Loucy (cell line): Measurements from ENCODE around the gene SHCBP1L.

ENCODE experiments used
- H2AFZ ChIP-seq: fragments of 200-600 bp; sonication (generic); 2 replicates; pipeline ENCODE4 v1.6.0; 2016; ENCODE audit warnings: antibody characterized with exemption, mild to moderate bottlenecking, low read length, moderate library complexity
- H3F3A ChIP-seq: fragments of 200-600 bp; 2 replicates; pipeline ENCODE4 v1.6.0; 2016; ENCODE audit warnings: antibody characterized with exemption, low read depth, mild to moderate bottlenecking
- H3K27me3 ChIP-seq: fragments of 200-600 bp; sonication (generic); 2 replicates; pipeline ENCODE4 v1.6.1; 2014; ENCODE audit warnings: low read length, mild to moderate bottlenecking; ENCODE audit not compliant: insufficient read depth, poor library complexity, severe bottlenecking
- H3K36me3 ChIP-seq: fragments of 200-600 bp; sonication (generic); 2 replicates; pipeline ENCODE4 v1.6.1; 2016; ENCODE audit warnings: low read length; ENCODE audit not compliant: insufficient read depth
- H3K4me1 ChIP-seq: fragments of 200-600 bp; sonication (generic); 2 replicates; pipeline ENCODE4 v1.5.1; 2014; ENCODE audit warnings: low read length, mild to moderate bottlenecking; ENCODE audit not compliant: insufficient read depth, poor library complexity, severe bottlenecking
- H3K4me2 ChIP-seq: fragments of 200-600 bp; sonication (generic); 2 replicates; pipeline ENCODE4 v1.6.0; 2014; ENCODE audit warnings: antibody characterized with exemption, low read length, low read depth, mild to moderate bottlenecking; ENCODE audit not compliant: poor library complexity, severe bottlenecking
- H3K4me3 ChIP-seq: fragments of 200-600 bp; sonication (generic); 2 replicates; pipeline ENCODE4 v1.5.1; 2014; ENCODE audit warnings: low read length, mild to moderate bottlenecking, mixed read lengths; ENCODE audit not compliant: poor library complexity, severe bottlenecking
- H3K79me2 ChIP-seq: fragments of 200-600 bp; sonication (generic); 2 replicates; pipeline ENCODE4 v1.6.1; 2014; ENCODE audit warnings: low read length; ENCODE audit not compliant: insufficient read depth
- H3K9ac ChIP-seq: fragments of 200-600 bp; sonication (generic); 2 replicates; pipeline ENCODE4 v1.6.0; 2014; ENCODE audit warnings: mild to moderate bottlenecking, low read depth, low read length, moderate library complexity; ENCODE audit not compliant: poor library complexity, severe bottlenecking
- H3K9me2 ChIP-seq: fragments of 200-600 bp; sonication (generic); replicated peaks from 2 replicates; pipeline ENCODE4 v1.6.1; 2016; ENCODE audit warnings: low read depth, low read length, mixed read lengths
- H3K9me3 ChIP-seq: fragments of 200-600 bp; sonication (generic); 2 replicates; pipeline ENCODE4 v1.6.1; 2014; ENCODE audit warnings: mild to moderate bottlenecking, antibody characterized with exemption, low read length, low read depth; ENCODE audit not compliant: insufficient read depth
- H4K20me1 ChIP-seq: fragments of 200-600 bp; sonication (generic); 2 replicates; pipeline ENCODE4 v1.6.0; 2014; ENCODE audit warnings: antibody characterized with exemption, low read length, mild to moderate bottlenecking; ENCODE audit not compliant: insufficient read depth, poor library complexity, severe bottlenecking
- CTCF ChIP-seq: fragments of 200-600 bp; sonication (generic); conservative IDR thresholded peaks from 2 replicates; pipeline ENCODE4 v1.5.1; 2014; ENCODE audit warnings: mild to moderate bottlenecking, antibody characterized with exemption, low read length
- EZH2phosphoT487 ChIP-seq: fragments of 200-600 bp; IDR thresholded peaks from 2 replicates; pipeline ENCODE4 v1.6.1; 2018; ENCODE audit warnings: antibody characterized with exemption, mild to moderate bottlenecking, moderate library complexity, borderline replicate concordance

Gene SHCBP1L

GRCh38 chr1:182998482-182998881 is 45.5 kb upstream of the SHCBP1L start:
- TF ChIP-seq CTCF (no peak), EZH2phosphoT487 (no peak)
- Histone ChIP-seq H3K27me3 (no peaks in the 10 kb centered on the region), H3K9me2 (no peaks in the 10 kb centered on the region), H3K4me2 (no peak overlapping the region), H3K9me3 (no peaks in the 10 kb centered on the region), H3K79me2 (no peaks in the 10 kb centered on the region), H3K4me3 (no peak overlapping the region), H4K20me1 (no peaks in the 10 kb centered on the region), H3K36me3 (no peaks in the 10 kb centered on the region), H2AFZ (no peak overlapping the region), H3K9ac (no peak overlapping the region), H3F3A (peaks cover 11% of the 10 kb centered on the region; the same call in 1 of the 2 replicates), H3K4me1 (peaks cover 21% of the 10 kb centered on the region)

GRCh38 chr1:182996816-182997215 is 43.9 kb upstream of the SHCBP1L start:
- H3K9me3 ChIP-seq, result no peaks in the 10 kb centered on the region
- no peaks in the 10 kb centered on the region for H3K27me3 ChIP-seq
- TF ChIP-seq CTCF (no peak), EZH2phosphoT487 (no peak)
- no peaks in the 10 kb centered on the region for H3K9me2 ChIP-seq
- no peaks in the 10 kb centered on the region for H3K36me3 ChIP-seq
- peaks cover 22% of the 10 kb centered on the region for H3K4me1 ChIP-seq
- peak overlapping the region; percentile 31 for H3K9ac ChIP-seq
- H3K4me3 ChIP-seq, result peak overlapping the region; percentile 41
- 0 out of 2 replicates have a peak overlapping the region, but pooled peaks have one; percentile 17 for H2AFZ ChIP-seq
- H3K4me2 ChIP-seq, result peak overlapping the region; percentile 69
- no peaks in the 10 kb centered on the region for H4K20me1 ChIP-seq
- no peaks in the 10 kb centered on the region for H3K79me2 ChIP-seq
- peaks cover 11% of the 10 kb centered on the region; the same call in 1 of the 2 replicates for H3F3A ChIP-seq

- H3K36me3 ChIP-seq, result no peaks in the 10 kb centered on the region
- no peaks in the 10 kb centered on the region for H3K27me3 ChIP-seq
- H3F3A ChIP-seq, result peaks cover 11% of the 10 kb centered on the region; the same call in 1 of the 2 replicates
- peaks cover 25% of the 10 kb centered on the region for H3K4me1 ChIP-seq
- H3K9ac ChIP-seq, result peak overlapping the region; percentile 31
- no peak for TF ChIP-seq CTCF
- TF ChIP-seq EZH2phosphoT487, result no peak
- no peaks in the 10 kb centered on the region for H4K20me1 ChIP-seq
- H3K9me3 ChIP-seq, result no peaks in the 10 kb centered on the region
- H3K79me2 ChIP-seq, result no peaks in the 10 kb centered on the region
- peak overlapping the region; percentile 69 for H3K4me2 ChIP-seq
- peak overlapping the region; percentile 37 for H3K4me3 ChIP-seq
- H2AFZ ChIP-seq, result peak overlapping the region; percentile 56; the same call in 1 of the 2 replicates
- no peaks in the 10 kb centered on the region for H3K9me2 ChIP-seq
Observed at GRCh38 chr1:182995894-182996293, 42.9 kb upstream of the SHCBP1L start.
